Neural progenitor cell (in vitro differentiated cells): ENCODE results near the gene BAK1.

Experiments used
- CTCF ChIP-seq: fragments of 200-600 bp; sonication (generic); IDR thresholded peaks from 2 replicates; pipeline ENCODE4 v1.5.1; 2017; ENCODE audit warnings: antibody characterized with exemption, mild to moderate bottlenecking
- EZH2 ChIP-seq: fragments of 200-600 bp; sonication (generic); IDR thresholded peaks from 2 replicates; pipeline ENCODE4 v1.6.1; 2017; ENCODE audit warnings: antibody characterized with exemption, mild to moderate bottlenecking, moderate library complexity
- EZH2phosphoT487 ChIP-seq: fragments of 200-600 bp; sonication (generic); IDR thresholded peaks from 2 replicates; pipeline ENCODE4 v1.6.1; 2017; ENCODE audit warnings: antibody characterized with exemption

- no peak for TF ChIP-seq EZH2
- TF ChIP-seq CTCF, result no peak
- TF ChIP-seq EZH2phosphoT487, result no peak
These were observed 17.7 kb upstream of the BAK1 start for GRCh38 chr6:33597551-33598322.
